Astrocyte (in vitro differentiated cells and primary cell): ENCODE data around the gene DLD. TPM values are rescaled to one million over a fixed set of nuclear protein-coding genes. Genes with fewer than 3 reads are reported as not detected.

Source experiments
- DNase-seq: peaks from one replicate; pipeline ENCODE4 v3.0.0-alpha.2; 2010; ENCODE audit warnings: low read depth
- FAIRE-seq: peaks from 2 replicates; lab custom pipeline; 2011; peaks lifted over from hg19 to GRCh38; lab: Jason Lieb, UNC
- H2AFZ ChIP-seq: 2 replicates; pipeline ENCODE4 v1.6.0; 2012; ENCODE audit warnings: low read depth, low read length, inconsistent platforms
- H3K27ac ChIP-seq: 2 replicates; pipeline ENCODE4 v1.5.1; 2011; ENCODE audit warnings: low read depth, low read length, inconsistent platforms
- H3K27me3 ChIP-seq: 2 replicates; pipeline ENCODE4 v1.6.0; 2011; ENCODE audit warnings: low read length, inconsistent platforms; ENCODE audit not compliant: insufficient read depth
- H3K36me3 ChIP-seq: 2 replicates; pipeline ENCODE4 v1.5.1; 2011; ENCODE audit warnings: low read length, inconsistent platforms; ENCODE audit not compliant: insufficient read depth
- H3K4me1 ChIP-seq: 2 replicates; pipeline ENCODE4 v1.5.1; 2011; ENCODE audit warnings: low read length, inconsistent platforms; ENCODE audit not compliant: insufficient read depth
- H3K4me2 ChIP-seq: 2 replicates; pipeline ENCODE4 v1.6.0; 2012; ENCODE audit warnings: low read length, inconsistent platforms
- H3K4me3 ChIP-seq: 2 replicates; pipeline ENCODE4 v1.5.1; 2011; ENCODE audit warnings: low read depth, mild to moderate bottlenecking, low read length, inconsistent platforms; ENCODE audit not compliant: insufficient read depth
- H3K79me2 ChIP-seq: 2 replicates; pipeline ENCODE4 v1.6.0; 2012; ENCODE audit warnings: mild to moderate bottlenecking, low read length, inconsistent platforms; ENCODE audit not compliant: insufficient read depth
- H3K9ac ChIP-seq: 2 replicates; pipeline ENCODE4 v1.6.0; 2012; ENCODE audit warnings: mild to moderate bottlenecking, low read length, inconsistent platforms
- H3K9me3 ChIP-seq: 2 replicates; pipeline ENCODE4 v1.5.1; 2012; ENCODE audit warnings: low read depth, mild to moderate bottlenecking, low read length, inconsistent platforms; ENCODE audit not compliant: insufficient read depth
- H4K20me1 ChIP-seq: 2 replicates; pipeline ENCODE4 v1.6.0; 2012; ENCODE audit warnings: low read length, inconsistent platforms; ENCODE audit not compliant: insufficient read depth
- H3K27ac Mint-ChIP-seq: one replicate; pipeline ENCODE4 v1.8.0; 2021; ENCODE audit warnings: mild to moderate bottlenecking, mixed read lengths; ENCODE audit not compliant: unreplicated experiment
- H3K27me3 Mint-ChIP-seq: one replicate; pipeline ENCODE4 v1.8.0; 2021; ENCODE audit warnings: low read depth, mixed read lengths; ENCODE audit not compliant: unreplicated experiment
- H3K36me3 Mint-ChIP-seq: one replicate; pipeline ENCODE4 v1.8.0; 2021; ENCODE audit warnings: low read depth, mixed read lengths; ENCODE audit not compliant: unreplicated experiment
- H3K4me1 Mint-ChIP-seq: one replicate; pipeline ENCODE4 v1.8.0; 2021; ENCODE audit warnings: low read depth, mixed read lengths; ENCODE audit not compliant: unreplicated experiment
- H3K4me3 Mint-ChIP-seq: one replicate; pipeline ENCODE4 v1.8.0; 2021; ENCODE audit warnings: mild to moderate bottlenecking, moderate library complexity, mixed read lengths; ENCODE audit not compliant: unreplicated experiment
- H3K9me3 Mint-ChIP-seq: one replicate; pipeline ENCODE4 v1.8.0; 2021; ENCODE audit warnings: mild to moderate bottlenecking, mixed read lengths; ENCODE audit not compliant: unreplicated experiment
- CTCF ChIP-seq: IDR thresholded peaks from 2 replicates; pipeline ENCODE4 v1.5.1; 2011; ENCODE audit warnings: low read depth, mild to moderate bottlenecking, inconsistent platforms, low read length, moderate library complexity; ENCODE audit not compliant: insufficient read depth
- EZH2 ChIP-seq: IDR thresholded peaks from 2 replicates; pipeline ENCODE4 v1.6.1; 2012; ENCODE audit warnings: mild to moderate bottlenecking, low read length, inconsistent platforms; ENCODE audit not compliant: insufficient read depth
- total RNA-seq: library from RNA; stranded (reverse); gene quantifications from 2 replicates; pipeline ENCODE4 v1.2.1, GENCODE V29; 2021

Gene DLD
- total RNA-seq, 1 donor from 2014 or later = 73.1 TPM

- DNase-seq = peak; percentile 96
- H3K27ac ChIP-seq = peak overlapping the region; percentile 95
Measured at GRCh38 chr7:107939573-107940489, 48.8 kb downstream of the DLD start.

DNA sequence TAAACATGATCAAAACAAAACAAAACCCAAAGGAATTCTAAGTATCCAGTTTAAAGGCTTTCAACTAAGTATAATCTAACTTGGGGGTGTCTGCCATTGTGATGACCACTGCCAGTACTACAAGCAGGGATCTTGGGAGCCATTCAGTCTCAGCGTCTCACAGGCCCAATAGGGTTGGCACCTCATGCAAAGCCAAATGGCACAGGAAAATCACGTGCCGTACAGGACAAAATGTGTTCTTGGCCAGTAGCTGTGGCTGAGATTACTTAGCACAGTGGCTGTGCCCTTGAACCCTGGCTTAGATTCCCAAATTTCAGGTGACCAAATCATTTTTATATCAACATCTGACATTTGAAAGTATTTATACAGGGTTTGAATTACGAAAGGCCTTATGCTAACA is 50.0 kb downstream of the DLD start:
- H3K36me3 Mint-ChIP-seq = peaks cover 48% of the 10 kb centered on the region
- FAIRE-seq = no peak

More at GRCh38 chr7:107939573-107940489, 48.8 kb downstream of the DLD start:
- Histone ChIP-seq H3K27me3 (no peaks in the 10 kb centered on the region), H3K36me3 (peaks cover 65% of the 10 kb centered on the region), H3K4me1 (peaks cover 44% of the 10 kb centered on the region), H4K20me1 (peaks cover 7% of the 10 kb centered on the region), H2AFZ (no peak overlapping the region), H3K4me3 (no peak overlapping the region), H3K4me2 (peak overlapping the region; percentile 57), H3K79me2 (peaks cover 36% of the 10 kb centered on the region), H3K9me3 (no peaks in the 10 kb centered on the region), H3K9ac (peak overlapping the region; percentile 68)
- H3K27ac Mint-ChIP-seq = peak overlapping the region; percentile 6
- peak; percentile 75 for FAIRE-seq
- no peak for TF ChIP-seq EZH2
- no peak for TF ChIP-seq CTCF
- no peaks in the 10 kb centered on the region for H3K27me3 Mint-ChIP-seq
- peaks cover 42% of the 10 kb centered on the region for H3K4me1 Mint-ChIP-seq
- H3K4me3 Mint-ChIP-seq = no peak overlapping the region
- H3K36me3 Mint-ChIP-seq = peaks cover 47% of the 10 kb centered on the region
- no peaks in the 10 kb centered on the region for H3K9me3 Mint-ChIP-seq

More for the DNA sequence above, 50.0 kb downstream of the DLD start:
- H3K79me2 ChIP-seq = peaks cover 48% of the 10 kb centered on the region
- H3K4me2 ChIP-seq = no peak overlapping the region
- H4K20me1 ChIP-seq = peaks cover 11% of the 10 kb centered on the region
- H3K27ac Mint-ChIP-seq = no peak overlapping the region
- H3K27me3 ChIP-seq = no peaks in the 10 kb centered on the region
- no peak overlapping the region for H3K9ac ChIP-seq
- no peaks in the 10 kb centered on the region for H3K9me3 ChIP-seq
- no peaks in the 10 kb centered on the region for H3K27me3 Mint-ChIP-seq
- TF ChIP-seq CTCF (no peak), EZH2 (no peak)
- peaks cover 39% of the 10 kb centered on the region for H3K4me1 Mint-ChIP-seq
- no peak overlapping the region for H2AFZ ChIP-seq
- H3K9me3 Mint-ChIP-seq = no peaks in the 10 kb centered on the region
- no peak overlapping the region for H3K4me3 ChIP-seq
- peak overlapping the region; percentile 95 for H3K27ac ChIP-seq
- peaks cover 69% of the 10 kb centered on the region for H3K36me3 ChIP-seq
- no peak for DNase-seq
- no peak overlapping the region for H3K4me3 Mint-ChIP-seq
- peaks cover 42% of the 10 kb centered on the region for H3K4me1 ChIP-seq
